ENCODE results near the gene GNPTAB.

GNPTAB gene

DNA sequence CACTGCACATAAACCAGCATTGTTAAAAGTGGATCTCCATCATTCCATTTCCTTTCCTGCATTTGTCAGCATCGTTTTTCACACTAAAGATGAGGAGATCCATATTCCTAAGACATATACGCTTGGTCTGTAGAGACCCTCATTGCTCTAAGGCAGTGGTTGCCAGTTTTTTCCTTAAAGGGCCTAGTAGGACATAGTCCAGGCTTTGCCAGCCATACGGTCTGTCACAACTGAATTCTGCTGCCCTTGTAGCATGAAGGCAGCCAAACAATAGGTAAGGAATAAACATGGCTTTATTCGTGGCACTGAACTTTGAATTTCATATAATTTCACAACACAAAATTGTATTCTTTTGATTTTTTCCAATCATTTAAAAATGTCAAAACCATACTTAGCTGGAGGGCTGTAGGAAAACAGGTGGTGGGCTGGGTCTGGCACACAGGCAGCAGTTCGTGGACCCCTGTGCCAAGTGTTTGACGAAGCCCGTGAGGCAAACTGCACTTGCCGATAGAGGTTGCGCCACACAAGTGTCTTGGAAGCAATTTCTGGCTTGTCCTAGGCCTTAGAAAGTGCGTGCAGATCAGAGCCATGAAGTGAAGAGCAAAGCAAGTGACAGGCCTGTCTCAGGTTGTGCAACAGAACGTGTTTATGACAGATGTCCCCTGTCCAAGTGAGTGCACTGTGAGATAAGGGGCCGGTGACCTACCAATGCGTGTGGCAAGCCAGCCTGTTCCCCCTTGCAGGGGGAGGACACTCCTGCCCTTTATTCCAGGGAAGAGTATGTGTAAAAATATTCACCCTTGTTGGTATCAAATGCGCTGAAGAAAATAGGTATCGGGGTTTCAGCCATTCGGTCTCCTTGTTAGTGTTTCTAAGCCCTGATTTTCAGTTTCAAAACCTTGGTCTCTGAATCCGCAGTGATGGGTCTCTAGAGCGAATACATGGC, 134.2 kb downstream of the GNPTAB start:
- peak; percentile 22 for DNase-seq (ENCODE audit: low spot score)

DNA sequence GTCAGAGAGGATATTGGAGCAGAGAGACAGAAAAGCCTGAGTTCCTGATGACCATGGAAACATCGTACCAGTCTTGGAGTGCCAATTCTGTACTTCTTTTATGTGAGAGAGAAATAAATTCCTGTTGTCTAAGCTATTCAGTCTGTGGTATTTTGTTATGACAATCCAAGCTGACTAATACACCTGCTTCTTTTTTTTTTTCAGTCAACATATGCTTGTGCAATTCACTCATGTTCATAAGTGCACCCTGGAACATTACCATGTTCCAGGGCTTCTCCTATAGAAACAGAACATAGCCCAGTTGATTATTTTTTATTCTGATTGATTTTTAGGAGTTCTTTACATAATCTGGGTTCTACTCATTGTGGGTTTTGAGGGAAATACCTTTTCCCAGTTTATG, 135.1 kb downstream of the GNPTAB start:
- DNase-seq (ENCODE audit: low spot score) = no peak

Data from AG08396 (cell line).